GM19043 (cell line): ENCODE data around the gene MLF2.

Source experiments
- ATAC-seq: cut with Tn5 transposase; IDR thresholded peaks from one replicate; pipeline ENCODE4 v1.9.1; 2021; ENCODE audit warnings: low read depth; ENCODE audit not compliant: unreplicated experiment

MLF2 gene

GRCh38 chr12:6778574-6779550, 25.9 kb upstream of the MLF2 start:
- peak; percentile 89 for ATAC-seq

DNA sequence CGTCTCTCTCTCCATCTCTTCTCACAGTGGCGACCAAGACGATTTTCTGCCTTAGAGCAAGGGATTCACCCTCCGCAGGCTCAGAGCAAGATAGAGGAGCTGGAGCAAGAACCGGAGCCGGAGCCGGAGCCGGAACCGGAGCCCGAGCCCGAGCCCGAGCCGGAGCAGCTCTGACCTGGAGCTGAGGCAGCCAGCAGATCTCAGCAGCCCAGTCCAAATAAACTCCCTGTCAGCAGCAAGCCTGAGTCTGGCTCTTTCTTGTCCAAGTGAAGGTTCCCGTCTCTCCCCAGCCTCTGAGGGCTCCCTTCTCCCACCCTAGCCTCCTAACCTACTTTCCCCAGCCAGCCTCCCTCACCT, 25.3 kb upstream of the MLF2 start:
- ATAC-seq = no peak

- no peak for ATAC-seq
Measured at GRCh38 chr12:6777386-6777785, 24.4 kb upstream of the MLF2 start.

DNA sequence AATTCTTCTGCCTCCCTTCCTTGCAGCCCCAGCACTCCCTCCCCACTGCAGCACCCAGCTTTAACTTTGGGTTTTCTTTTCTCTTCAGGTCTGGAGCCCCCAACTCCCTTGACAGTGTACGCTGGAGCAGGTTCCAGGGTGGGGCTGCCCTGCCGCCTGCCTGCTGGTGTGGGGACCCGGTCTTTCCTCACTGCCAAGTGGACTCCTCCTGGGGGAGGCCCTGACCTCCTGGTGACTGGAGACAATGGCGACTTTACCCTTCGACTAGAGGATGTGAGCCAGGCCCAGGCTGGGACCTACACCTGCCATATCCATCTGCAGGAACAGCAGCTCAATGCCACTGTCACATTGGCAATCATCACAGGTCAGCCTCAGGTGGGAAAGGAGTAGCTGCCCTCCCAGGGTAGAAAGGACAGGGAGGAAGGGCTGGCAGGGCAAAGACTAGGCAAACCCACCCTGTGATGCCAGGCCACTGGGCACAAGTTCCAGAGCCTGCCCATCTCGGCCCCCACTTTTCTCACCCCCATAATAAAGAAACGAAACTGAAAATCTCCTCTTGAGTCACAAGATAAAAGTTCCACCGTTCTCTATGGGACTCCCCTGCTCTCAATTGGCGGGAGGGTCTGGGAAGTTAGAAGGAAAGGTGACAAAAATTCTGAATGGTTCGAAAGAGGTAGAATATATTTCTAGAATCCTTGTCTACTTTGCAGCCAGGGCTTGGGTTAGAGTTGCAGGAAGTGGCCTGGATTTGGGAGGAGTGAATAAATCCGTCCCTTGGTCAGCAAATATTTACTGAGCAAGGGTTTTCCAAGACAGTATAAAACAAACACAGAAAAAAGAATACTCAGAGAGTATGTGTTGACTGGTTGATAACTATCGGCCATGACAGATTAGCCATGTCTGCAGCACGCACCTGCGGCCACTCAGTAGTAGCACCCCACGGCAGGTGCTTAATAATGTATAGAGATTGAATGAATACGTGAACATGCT, 22.5 kb upstream of the MLF2 start:
- no peak for ATAC-seq

DNA sequence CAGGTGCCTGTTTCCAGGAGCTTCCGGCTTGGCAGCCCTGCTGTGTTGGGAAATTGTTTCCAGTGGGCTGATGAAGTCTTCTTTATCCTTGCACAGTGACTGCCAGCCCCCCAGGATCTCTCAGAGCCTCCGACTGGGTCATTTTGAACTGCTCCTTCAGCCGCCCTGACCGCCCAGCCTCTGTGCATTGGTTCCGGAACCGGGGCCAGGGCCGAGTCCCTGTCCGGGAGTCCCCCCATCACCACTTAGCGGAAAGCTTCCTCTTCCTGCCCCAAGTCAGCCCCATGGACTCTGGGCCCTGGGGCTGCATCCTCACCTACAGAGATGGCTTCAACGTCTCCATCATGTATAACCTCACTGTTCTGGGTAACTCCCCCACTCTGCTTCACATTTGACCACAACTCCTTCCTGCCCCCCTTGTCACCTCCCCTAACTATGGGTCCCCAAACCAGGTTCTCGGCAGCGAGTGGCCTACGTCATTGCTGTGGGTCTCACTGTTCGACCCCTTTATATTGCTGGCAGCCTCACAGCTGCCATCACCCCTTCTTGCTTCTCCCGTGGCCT, 21.6 kb upstream of the MLF2 start:
- no peak for ATAC-seq

- ATAC-seq = no peak
Measured at GRCh38 chr12:6773590-6774351, 20.8 kb upstream of the MLF2 start.

GRCh38 chr12:6772726-6773589, 20.0 kb upstream of the MLF2 start:
- no peak for ATAC-seq

DNA sequence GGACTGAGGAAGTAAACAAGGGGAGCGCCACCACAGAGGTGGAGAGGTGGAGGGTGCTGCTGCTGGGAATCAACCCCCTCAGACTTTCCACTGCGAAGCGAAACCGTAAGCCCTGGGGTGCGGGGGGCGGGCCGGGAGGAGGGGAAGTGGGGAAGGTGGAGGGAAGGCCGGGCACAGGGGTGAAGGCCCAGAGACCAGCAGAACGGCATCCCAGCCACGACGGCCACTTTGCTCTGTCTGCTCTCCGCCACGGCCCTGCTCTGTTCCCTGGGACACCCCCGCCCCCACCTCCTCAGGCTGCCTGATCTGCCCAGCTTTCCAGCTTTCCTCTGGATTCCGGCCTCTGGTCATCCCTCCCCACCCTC, 19.4 kb upstream of the MLF2 start, which contains the start of gene LAG3:
Gene LAG3 (plus strand): TSS at position 190 of the 365 bp plus-strand sequence. CDS start 333 bp downstream, outside the sequence.
- ATAC-seq = no peak

GRCh38 chr12:6771509-6772330, 18.8 kb upstream of the MLF2 start:
- ATAC-seq = no peak

DNA sequence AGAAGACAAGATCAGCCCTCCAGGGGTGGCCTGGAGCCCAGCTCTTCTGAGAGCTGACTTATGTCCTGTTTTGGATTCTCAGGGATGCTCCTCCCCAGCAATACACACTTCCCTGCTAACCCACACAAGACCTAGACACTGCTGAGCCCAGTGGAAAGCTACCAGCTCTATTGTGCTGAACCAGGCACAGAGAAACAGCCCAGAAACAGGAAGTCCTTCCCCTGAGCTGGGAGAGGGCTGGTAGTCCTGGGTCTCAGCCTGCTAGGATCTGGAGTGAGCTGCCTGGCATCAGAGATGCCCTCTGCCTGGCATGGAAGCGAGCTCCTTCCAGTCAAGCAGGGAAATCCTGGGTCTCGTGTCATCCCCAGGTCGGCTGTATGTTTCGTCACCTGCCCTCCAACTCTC, 18.2 kb upstream of the MLF2 start:
- no peak for ATAC-seq

GRCh38 chr12:6770600-6770999, 17.7 kb upstream of the MLF2 start:
- ATAC-seq = no peak

DNA sequence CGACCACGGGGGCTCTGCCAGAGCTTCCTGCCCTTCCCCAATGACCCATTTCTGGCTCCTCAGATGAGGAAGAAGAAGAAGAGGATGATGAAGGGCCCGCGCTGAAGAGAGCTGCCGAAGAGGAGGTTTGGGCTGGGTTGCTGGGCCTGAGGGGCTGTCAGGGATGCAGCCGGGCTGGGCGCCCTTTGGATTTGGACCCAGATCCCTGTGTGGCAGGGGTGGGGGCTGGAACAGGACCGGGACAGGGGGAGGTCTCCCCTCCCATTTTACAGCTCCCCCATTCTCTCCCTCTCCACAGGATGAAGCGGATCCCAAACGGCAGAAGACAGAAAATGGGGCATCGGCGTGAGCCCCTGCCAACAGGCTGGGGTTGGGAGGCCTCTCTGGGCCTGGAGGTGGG, 17.2 kb upstream of the MLF2 start:
- ATAC-seq = no peak

- no peak for ATAC-seq
Measured at GRCh38 chr12:6769666-6770065, 16.7 kb upstream of the MLF2 start.

- no peak for ATAC-seq
Measured at GRCh38 chr12:6768990-6769389, 16.0 kb upstream of the MLF2 start.

DNA sequence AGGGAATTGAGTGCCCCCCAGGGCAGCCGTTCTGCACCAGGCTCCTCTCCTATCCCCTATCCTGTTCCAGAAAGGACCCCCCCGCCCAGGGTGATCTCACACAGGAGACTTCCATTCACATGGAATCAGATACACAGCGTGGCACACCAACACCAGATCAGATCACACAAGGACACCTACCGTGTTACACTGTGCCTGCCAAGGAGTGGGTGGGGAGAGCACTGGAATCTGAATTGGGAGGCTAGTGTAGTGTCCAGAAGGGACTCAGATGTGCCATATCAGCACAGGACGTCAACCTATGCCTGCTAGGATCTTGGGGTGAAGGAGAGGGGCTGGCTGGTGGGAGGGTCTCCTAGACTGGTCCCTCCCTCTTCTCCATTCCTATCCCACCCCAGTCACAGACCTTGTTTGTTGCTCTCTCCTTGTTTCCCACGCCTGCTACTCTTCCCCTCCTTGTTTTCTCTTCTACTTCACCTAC, 15.5 kb upstream of the MLF2 start:
- no peak for ATAC-seq

GRCh38 chr12:6767353-6768319, 14.7 kb upstream of the MLF2 start:
- no peak for ATAC-seq
